Activated CD4-positive, alpha-beta memory T cell treated with anti-CD3 and anti-CD28 coated beads, Interleukin-2, amount 10 ng/mL, durations not matched to agents 7 days and 5 days (primary cell): ENCODE measurements around the gene MBLAC1. TPM values are rescaled to one million over a fixed set of nuclear protein-coding genes. Genes with fewer than 3 reads are reported as not detected.

ENCODE experiments used
- CTCF ChIA-PET: fragments of 350-600 bp; sonication (Branson Sonifier 250); formaldehyde crosslinking; loops from one replicate; lab custom pipeline; 2021; ENCODE audit warnings: antibody characterized with exemption, inconsistent platforms; lab: Charles Lee
- POLR2A ChIA-PET: fragments of 350-600 bp; sonication (Branson Sonifier 250); formaldehyde crosslinking; loops from one replicate; lab custom pipeline; 2021; ENCODE audit warnings: antibody characterized with exemption; lab: Charles Lee
- DNase-seq: peaks from one replicate; pipeline ENCODE4 v3.0.0-alpha.2; 2020
- H3K27ac Mint-ChIP-seq: one replicate; pipeline ENCODE4 v1.8.0; 2021; ENCODE audit warnings: mild to moderate bottlenecking, mixed read lengths
- H3K27me3 Mint-ChIP-seq: one replicate; pipeline ENCODE4 v1.8.0; 2021; ENCODE audit warnings: mixed read lengths
- H3K36me3 Mint-ChIP-seq: one replicate; pipeline ENCODE4 v1.8.0; 2021; ENCODE audit warnings: low read depth, mixed read lengths
- H3K4me1 Mint-ChIP-seq: one replicate; pipeline ENCODE4 v1.8.0; 2021; ENCODE audit warnings: mixed read lengths
- H3K4me3 Mint-ChIP-seq: one replicate; pipeline ENCODE4 v1.8.0; 2021; ENCODE audit warnings: mild to moderate bottlenecking, mixed read lengths
- H3K9me3 Mint-ChIP-seq: one replicate; pipeline ENCODE4 v1.8.0; 2021; ENCODE audit warnings: mixed read lengths
- total RNA-seq, 2 experiments: library from RNA; stranded (reverse); gene quantifications; one replicate each; pipeline ENCODE4 v1.2.3, GENCODE V29; 2021

MBLAC1 gene
- total RNA-seq, 2 experiments from 2014 or later = 3.4 to 4.1 TPM

DNA sequence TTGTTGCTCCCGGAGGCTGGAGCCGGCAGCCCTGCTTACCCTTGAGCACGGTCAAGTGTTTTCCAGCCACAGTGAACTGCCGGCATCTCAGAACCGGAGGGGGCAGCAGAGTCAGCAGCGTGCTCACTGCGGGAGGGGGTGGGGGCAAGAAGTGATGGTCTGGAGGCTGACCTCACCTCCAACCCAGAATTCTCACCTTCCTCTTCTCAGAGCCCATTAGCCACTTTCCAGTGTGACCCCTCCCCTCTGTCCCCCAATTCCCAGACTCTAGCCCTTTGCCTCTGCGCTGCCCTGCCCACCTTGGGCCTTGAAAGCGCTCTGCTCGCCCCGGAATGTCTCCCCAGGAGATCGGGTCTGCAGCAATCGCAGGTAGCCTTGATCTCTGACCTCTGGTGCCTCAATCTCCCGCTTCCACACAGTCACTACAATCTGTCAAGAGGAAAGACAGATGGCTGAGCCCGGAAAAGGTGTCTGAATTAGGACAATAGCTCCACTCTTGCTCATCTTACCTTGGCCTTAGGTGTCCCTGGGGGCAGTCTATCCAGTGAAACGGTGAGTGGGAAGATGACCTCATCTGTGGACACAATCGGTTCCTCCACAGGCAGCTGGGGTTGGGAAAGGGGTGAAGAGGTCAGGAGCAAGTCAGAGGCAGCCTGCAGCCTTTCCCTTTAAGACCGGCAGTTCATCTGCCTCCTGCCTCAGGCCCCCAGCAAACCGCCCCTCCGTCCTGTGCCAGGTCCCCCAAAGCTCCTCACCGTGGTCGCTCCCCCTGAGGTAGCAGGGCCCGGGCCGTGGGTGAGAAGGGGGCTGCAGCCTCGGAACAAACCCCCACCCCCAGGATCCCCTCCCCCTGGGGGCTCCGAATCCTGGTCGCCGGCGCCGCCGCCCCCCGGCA is 30.8 kb downstream of the MBLAC1 start:
- H3K4me1 Mint-ChIP-seq = peaks cover 52% of the 10 kb centered on the region
- H3K4me3 Mint-ChIP-seq = peak overlapping the region; percentile 78
- ChIA-PET POLR2A (interaction anchor here (0.6 to 4.2 kb wide), 16 partner anchors 8 to 287 kb away, joined by 3 to 27 read pairs (median 4); partner anchors contain the start of genes AP4M1, GAL3ST4, GPC2 and LAMTOR4), CTCF (interaction anchor here (0.8 to 1.6 kb wide), 5 partner anchors 9 to 51 kb away, joined by 3 to 5 read pairs (median 3); partner anchors contain the start of genes GPC2 and LAMTOR4)
- peak overlapping the region; percentile 66 for H3K27ac Mint-ChIP-seq
- no peaks in the 10 kb centered on the region for H3K9me3 Mint-ChIP-seq
- DNase-seq = no peak
- no peaks in the 10 kb centered on the region for H3K27me3 Mint-ChIP-seq
- H3K36me3 Mint-ChIP-seq = peaks cover 47% of the 10 kb centered on the region

DNA sequence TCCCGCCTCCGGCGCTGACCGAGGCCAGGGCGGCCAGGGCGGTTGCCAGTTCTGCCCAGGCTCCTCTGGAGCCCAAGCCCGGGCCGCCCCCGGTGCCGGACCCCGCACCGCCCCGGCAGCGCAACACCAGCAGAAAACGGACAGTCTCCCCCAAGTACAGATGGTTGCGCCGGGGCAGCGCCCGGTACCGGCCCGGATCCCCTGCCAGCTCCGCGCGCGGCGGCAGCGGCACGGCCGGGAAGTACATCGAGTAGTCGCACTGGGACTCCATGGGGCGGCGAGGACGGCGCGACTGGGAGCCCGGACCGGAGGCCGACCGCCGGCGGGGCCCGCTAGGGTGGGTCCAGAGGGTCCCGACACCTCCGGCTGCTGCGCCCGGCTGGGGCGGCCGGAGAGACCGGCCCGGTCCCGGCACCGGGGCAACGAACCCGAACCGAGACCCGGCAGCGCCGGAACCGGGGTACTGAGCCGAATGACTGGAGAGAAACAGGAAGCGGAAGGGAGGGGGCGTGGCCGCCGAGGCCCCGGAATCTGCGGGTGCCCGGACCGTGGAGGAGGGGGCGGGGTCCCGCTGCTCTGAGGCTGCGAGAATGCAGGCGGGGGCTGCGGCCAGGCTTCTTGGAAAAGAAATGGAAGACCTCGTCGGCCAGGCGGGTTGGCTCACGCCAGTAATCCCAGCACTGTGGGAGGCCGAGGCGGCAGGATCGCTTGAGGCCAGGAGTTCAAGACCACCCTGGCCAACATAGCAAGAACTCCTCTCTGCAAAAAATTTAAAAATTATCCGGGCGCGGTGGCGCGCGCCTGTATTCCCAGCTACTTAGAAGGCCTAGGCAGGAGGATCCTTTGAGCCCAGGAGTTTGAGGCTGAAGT is 31.7 kb downstream of the MBLAC1 start, which contains the start of gene TRAPPC14:
Gene TRAPPC14, minus strand, starts transcription at position 495 of the 870 bp plus-strand sequence. Its CDS starts 224 bp downstream, at position 271.
- Mint-ChIP-seq H3K27me3 (no peaks in the 10 kb centered on the region), H3K4me1 (peaks cover 59% of the 10 kb centered on the region), H3K9me3 (no peaks in the 10 kb centered on the region), H3K4me3 (peak within 1 kb of the TSS; percentile 78), H3K27ac (peak within 1 kb of the TSS; percentile 75), H3K36me3 (peaks cover 40% of the 10 kb centered on the region)
- DNase-seq = peak; percentile 93
- ChIA-PET POLR2A (interaction anchor here (0.6 to 4.2 kb wide), 13 partner anchors 9 to 287 kb away, joined by 3 to 27 read pairs (median 5); partner anchors contain the start of genes AP4M1, GAL3ST4, GPC2 and LAMTOR4), CTCF (interaction anchor here (0.6 to 1.5 kb wide), 7 partner anchors 10 to 60 kb away, joined by 3 to 4 read pairs (median 3); partner anchors contain the start of genes GPC2, LAMTOR4 and STAG3)

DNA sequence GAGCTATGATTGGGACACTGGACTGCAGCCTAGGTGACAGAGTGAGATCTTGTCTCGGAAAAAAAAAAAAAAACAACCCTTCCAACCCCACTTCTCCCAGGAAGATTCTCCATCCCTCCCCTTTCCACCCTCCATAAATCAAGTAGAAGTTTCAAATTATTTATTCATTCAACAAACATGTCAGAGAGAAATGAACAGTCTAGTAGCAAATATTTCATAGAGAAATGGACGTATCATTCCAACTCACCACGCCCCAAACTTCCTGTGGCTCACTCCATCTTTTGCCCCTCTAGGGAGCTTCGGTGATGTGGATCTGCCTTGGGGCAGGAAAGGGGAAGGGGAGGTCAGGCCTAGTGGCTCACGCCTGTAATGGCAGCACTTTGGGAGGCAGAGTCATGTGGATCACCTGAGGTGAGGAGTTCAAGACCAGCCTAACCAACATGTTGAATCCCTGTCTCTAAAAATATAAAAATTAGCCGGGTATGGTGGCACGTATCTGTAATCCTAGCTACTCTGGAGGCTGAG is 32.4 kb downstream of the MBLAC1 start:
- Mint-ChIP-seq H3K4me1 (peaks cover 60% of the 10 kb centered on the region), H3K9me3 (no peaks in the 10 kb centered on the region), H3K36me3 (peaks cover 33% of the 10 kb centered on the region), H3K4me3 (peak overlapping the region; percentile 74), H3K27ac (peak overlapping the region; percentile 75), H3K27me3 (no peaks in the 10 kb centered on the region)
- ChIA-PET POLR2A (interaction anchor here (1.1 to 4.2 kb wide), 5 partner anchors 8 to 58 kb away, joined by 3 to 27 read pairs (median 20); partner anchors contain the start of genes AP4M1, GAL3ST4, GPC2 and LAMTOR4), CTCF (interaction anchor here (0.6 to 1.5 kb wide), 4 partner anchors 10 to 59 kb away, joined by 3 read pairs; partner anchors contain the start of genes GPC2, LAMTOR4 and STAG3)
- DNase-seq = no peak

DNA sequence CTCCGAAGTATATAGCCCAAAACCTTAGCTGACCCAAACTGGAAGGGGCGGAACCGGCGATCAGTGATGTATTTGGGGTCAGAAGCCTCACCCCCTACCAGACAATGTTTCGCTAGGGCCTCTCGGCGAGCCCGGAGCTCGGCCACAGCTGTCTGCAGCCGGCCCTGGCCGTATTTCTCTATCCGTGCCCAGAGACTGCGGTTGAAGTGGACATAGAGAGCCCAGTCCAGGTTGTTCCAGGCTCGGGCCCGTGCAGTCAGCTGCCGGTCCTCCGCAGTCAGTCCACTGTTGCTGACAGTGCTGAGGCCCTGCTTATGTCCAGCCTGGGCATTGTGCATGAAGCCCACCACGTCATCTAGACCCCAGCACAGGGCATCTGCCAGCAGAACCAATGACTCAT is 33.3 kb downstream of the MBLAC1 start:
- H3K27ac Mint-ChIP-seq = no peak overlapping the region
- no peaks in the 10 kb centered on the region for H3K27me3 Mint-ChIP-seq
- H3K36me3 Mint-ChIP-seq = peaks cover 25% of the 10 kb centered on the region
- peaks cover 59% of the 10 kb centered on the region for H3K4me1 Mint-ChIP-seq
- no peak overlapping the region for H3K4me3 Mint-ChIP-seq
- H3K9me3 Mint-ChIP-seq = no peaks in the 10 kb centered on the region
- DNase-seq = no peak
- ChIA-PET POLR2A (interaction anchor here (0.5 to 4.2 kb wide), 3 partner anchors 10 to 86 kb away, joined by 3 to 21 read pairs (median 20); partner anchors contain the start of gene LAMTOR4), CTCF (interaction anchor here (1.4 kb wide), 1 partner anchor 58 kb away, joined by 3 read pairs; no protein-coding TSS in a partner anchor)

DNA sequence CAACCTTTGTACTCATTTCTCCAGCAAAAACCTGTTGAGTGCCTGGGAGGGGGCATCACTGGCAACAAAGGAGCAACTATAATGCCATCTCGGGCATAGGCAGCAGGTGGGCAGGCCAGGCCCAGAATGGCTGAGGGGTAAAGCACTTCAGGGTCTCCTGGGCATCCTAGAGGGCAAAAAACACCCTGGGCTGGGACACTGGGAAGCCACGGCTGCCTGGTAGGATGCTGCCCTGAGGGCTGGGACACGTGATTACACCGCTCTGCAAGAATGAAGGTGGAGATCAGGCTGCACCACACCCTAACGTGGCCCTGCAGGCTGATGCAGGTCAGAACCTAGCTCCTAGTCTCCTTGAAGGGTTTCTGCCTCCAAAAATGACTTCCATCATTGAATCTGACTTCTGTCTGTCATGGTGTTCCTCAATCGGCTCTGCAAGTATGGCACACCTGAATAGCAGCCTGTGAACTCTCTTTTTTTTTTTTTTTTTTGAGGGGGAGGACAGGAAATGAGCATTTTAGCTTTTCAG is 36.3 kb downstream of the MBLAC1 start:
- peak; percentile 39 for DNase-seq
- peaks cover 61% of the 10 kb centered on the region for H3K4me1 Mint-ChIP-seq
- H3K9me3 Mint-ChIP-seq = no peaks in the 10 kb centered on the region
- H3K27me3 Mint-ChIP-seq = peaks cover 16% of the 10 kb centered on the region
- no peaks in the 10 kb centered on the region for H3K36me3 Mint-ChIP-seq
- ChIA-PET POLR2A (interaction anchor here (1.0 to 1.3 kb wide), 3 partner anchors 9 to 267 kb away, joined by 3 to 5 read pairs (median 4); partner anchors contain the start of gene LAMTOR4), CTCF (interaction anchor here (0.6 to 1.3 kb wide), 7 partner anchors 14 to 202 kb away, joined by 3 to 11 read pairs (median 4); partner anchors contain the start of genes GPC2 and LAMTOR4)
- H3K4me3 Mint-ChIP-seq = no peak overlapping the region
- H3K27ac Mint-ChIP-seq = peak overlapping the region; percentile 73

DNA sequence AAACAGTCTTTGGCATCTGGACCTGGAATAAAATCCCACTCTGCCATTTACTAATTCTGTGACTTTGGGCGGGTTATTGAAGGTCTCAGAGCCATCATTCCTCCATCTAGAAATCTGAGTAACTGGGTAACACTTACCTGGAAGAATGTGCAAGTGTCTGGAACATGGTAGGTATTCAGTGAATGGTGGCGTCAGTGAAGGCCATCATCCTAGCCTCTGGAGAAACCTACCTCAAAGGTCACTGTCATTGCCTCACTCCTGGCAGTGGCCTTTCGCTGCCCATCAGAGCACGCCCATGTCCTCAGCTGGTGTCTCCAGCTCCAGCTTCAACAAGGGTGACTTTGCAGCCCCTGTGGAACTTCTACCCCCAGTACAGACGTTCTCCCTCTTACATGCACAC is 37.1 kb downstream of the MBLAC1 start:
- Mint-ChIP-seq H3K36me3 (no peaks in the 10 kb centered on the region), H3K27ac (peak overlapping the region; percentile 73), H3K27me3 (peaks cover 22% of the 10 kb centered on the region), H3K4me1 (peaks cover 67% of the 10 kb centered on the region), H3K4me3 (no peak overlapping the region), H3K9me3 (no peaks in the 10 kb centered on the region)
- no peak for DNase-seq
- POLR2A ChIA-PET = interaction anchor here (0.6 to 1.3 kb wide), 3 partner anchors 15 to 266 kb away, joined by 3 to 5 read pairs (median 3); partner anchors contain the start of gene LAMTOR4
- CTCF ChIA-PET = interaction anchor here (0.6 to 1.3 kb wide), 7 partner anchors 13 to 201 kb away, joined by 3 to 11 read pairs (median 4); partner anchors contain the start of genes GPC2 and LAMTOR4

DNA sequence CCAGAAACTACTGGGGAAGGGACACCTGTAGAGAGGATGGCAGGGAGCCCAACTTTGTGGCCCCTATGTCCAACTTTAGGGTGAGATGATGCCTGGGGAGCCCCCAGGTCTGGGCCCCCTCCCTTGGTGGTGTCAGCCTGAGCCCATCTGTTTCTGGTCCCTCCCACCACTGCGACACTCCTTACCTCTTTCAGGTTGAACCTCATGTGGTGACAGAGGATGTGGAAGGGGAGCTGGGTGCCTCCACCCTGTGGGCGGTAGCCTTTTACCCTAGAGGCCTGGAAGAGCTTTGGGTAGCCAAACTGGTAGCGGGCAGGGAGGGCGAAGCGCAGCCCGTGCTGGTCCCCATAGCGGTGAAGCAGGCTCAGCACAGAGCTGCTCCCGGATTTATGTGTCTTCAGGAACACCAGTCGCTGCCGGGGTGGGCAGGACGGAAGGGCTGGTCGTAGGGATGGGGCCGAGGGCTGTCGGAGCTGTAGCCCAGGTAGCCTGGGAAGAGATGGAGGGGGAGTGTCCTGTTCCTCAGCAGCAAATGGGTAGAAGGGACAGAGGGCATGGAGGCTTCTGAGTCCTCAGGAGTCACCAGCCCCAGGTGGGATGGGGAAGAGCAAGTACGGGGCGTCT is 39.7 kb downstream of the MBLAC1 start:
- peaks cover 79% of the 10 kb centered on the region for H3K4me1 Mint-ChIP-seq
- no peaks in the 10 kb centered on the region for H3K9me3 Mint-ChIP-seq
- ChIA-PET POLR2A (interaction anchor here (0.7 to 4.4 kb wide), 9 partner anchors 9 to 263 kb away, joined by 3 to 30 read pairs (median 4); partner anchors contain the start of genes GPC2, LAMTOR4, STAG3 and TRAPPC14), CTCF (interaction anchor here (0.9 to 2.6 kb wide), 7 partner anchors 11 to 34 kb away, joined by 3 to 10 read pairs (median 4); partner anchors contain the start of genes GPC2, LAMTOR4 and STAG3)
- peak overlapping the region; percentile 41 for H3K4me3 Mint-ChIP-seq
- peak; percentile 60 for DNase-seq
- no peaks in the 10 kb centered on the region for H3K36me3 Mint-ChIP-seq
- H3K27me3 Mint-ChIP-seq = peaks cover 33% of the 10 kb centered on the region
- peak overlapping the region; percentile 81 for H3K27ac Mint-ChIP-seq

DNA sequence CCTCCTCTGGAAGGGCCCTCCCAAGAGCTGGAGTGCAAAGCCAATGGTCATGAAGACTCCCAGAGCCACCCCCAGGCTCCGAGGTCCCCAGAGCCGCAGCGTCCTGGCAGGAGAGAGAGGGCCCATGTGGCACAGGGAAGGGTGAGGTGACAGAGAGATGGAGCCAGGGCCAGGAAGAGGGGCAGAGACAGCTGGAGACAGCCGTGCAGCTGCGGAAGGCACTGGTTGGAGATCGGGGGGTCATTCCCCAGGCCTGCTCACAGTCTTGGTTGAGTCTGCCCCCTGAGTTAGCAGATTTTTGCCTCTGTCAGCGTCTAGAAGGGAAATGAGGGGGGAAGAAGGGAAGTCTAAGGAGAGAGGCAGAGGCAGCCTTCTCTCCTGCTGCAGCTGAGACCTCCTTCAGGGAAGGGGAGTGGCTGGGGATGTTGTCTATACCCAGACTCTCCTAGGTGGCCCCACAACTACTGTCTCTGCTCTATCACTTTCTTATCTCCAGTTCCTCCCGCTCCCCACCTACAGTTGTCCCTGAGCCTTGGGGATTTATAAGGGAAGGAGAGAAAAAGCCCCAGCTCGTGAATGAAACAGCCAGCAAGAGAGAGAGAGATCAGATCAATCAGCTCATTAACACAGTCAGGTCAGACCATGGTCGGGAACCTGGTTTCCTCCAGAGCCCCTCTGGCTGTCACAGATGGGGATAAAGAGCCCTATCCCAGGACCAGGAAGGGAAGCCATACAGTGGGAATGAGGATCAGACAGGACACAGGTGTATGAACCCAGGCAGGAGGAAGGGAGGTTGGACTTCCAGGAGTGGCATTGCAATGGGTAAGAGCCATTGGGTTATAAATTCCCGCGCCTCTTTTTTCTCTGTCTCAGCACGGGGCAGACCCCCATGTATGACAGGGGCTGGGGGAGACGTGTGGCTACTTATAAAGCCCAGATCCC is 40.5 kb downstream of the MBLAC1 start:
- H3K27ac Mint-ChIP-seq = peak overlapping the region; percentile 4
- peaks cover 37% of the 10 kb centered on the region for H3K27me3 Mint-ChIP-seq
- H3K36me3 Mint-ChIP-seq = no peaks in the 10 kb centered on the region
- no peaks in the 10 kb centered on the region for H3K9me3 Mint-ChIP-seq
- DNase-seq = no peak
- ChIA-PET POLR2A (interaction anchor here (0.7 to 4.4 kb wide), 10 partner anchors 8 to 262 kb away, joined by 3 to 30 read pairs (median 4); partner anchors contain the start of genes GPC2, LAMTOR4, STAG3 and TRAPPC14), CTCF (interaction anchor here (0.5 to 2.6 kb wide), 7 partner anchors 10 to 84 kb away, joined by 3 to 10 read pairs (median 5); partner anchors contain the start of genes GPC2, LAMTOR4 and STAG3)
- H3K4me1 Mint-ChIP-seq = peaks cover 81% of the 10 kb centered on the region
- H3K4me3 Mint-ChIP-seq = peak overlapping the region; percentile 58

DNA sequence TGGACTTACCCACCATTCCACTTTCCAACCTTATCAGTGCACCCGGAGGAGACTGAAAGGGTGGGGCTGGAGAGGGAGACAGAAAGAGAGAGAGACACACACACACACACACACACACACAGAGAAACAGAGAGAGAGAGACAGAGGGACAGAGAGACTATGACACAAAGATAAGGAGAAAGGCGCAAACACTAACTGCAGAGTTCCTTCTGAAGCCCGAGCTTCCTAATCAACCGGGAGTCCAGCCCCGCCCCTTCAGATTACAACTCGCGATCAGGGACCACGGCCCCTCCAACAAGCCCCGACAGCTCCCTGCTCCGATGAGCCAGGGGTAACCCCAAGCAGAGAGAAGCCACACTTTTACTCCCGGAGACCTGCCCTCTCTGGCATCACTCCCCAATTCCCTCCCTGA is 41.2 kb downstream of the MBLAC1 start:
- Mint-ChIP-seq H3K4me1 (peaks cover 76% of the 10 kb centered on the region), H3K36me3 (no peaks in the 10 kb centered on the region), H3K4me3 (peak overlapping the region; percentile 58), H3K27ac (peak overlapping the region; percentile 11), H3K9me3 (no peaks in the 10 kb centered on the region), H3K27me3 (peaks cover 37% of the 10 kb centered on the region)
- no peak for DNase-seq
- CTCF ChIA-PET = interaction anchor here (1.0 to 2.6 kb wide), 4 partner anchors 9 to 35 kb away, joined by 3 to 10 read pairs (median 4); partner anchors contain the start of genes GPC2 and STAG3
- POLR2A ChIA-PET = interaction anchor here (1.0 to 4.4 kb wide), 3 partner anchors 10 to 54 kb away, joined by 3 to 30 read pairs (median 27); partner anchors contain the start of genes GPC2, STAG3 and TRAPPC14
